K562 (cell line): Measurements from ENCODE around the gene P2RX3. TPM values are rescaled to one million over a fixed set of nuclear protein-coding genes. Genes with fewer than 3 reads are reported as not detected.

ENCODE experiments used
- CREB1 ChIP-seq, 2 experiments: sonication (generic) in 1 of 2; formaldehyde crosslinking in 1 of 2; IDR thresholded peaks; 2 replicates each; pipeline versions ENCODE4 v1.6.1 to v1.8.0; 2012 to 2022; ENCODE audit warnings: inconsistent platforms in 1 of 2, mild to moderate bottlenecking in 1 of 2, missing genetic modification reagents in 1 of 2, moderate library complexity in 1 of 2
- GATAD2A ChIP-seq: fragments of 450-650 bp; IDR thresholded peaks from 2 replicates; pipeline ENCODE4 v1.6.1; 2017
- HOXB6 ChIP-seq: fragments of 250-450 bp; sonication (Bioruptor Pico); IDR thresholded peaks from 2 replicates; pipeline ENCODE4 v1.5.1; 2022; ENCODE audit warnings: mild to moderate bottlenecking, borderline replicate concordance
- NELFE ChIP-seq: IDR thresholded peaks from 2 replicates; pipeline ENCODE4 v1.6.1; 2011; ENCODE audit warnings: mild to moderate bottlenecking; ENCODE audit not compliant: insufficient read depth, insufficient read length
- SMARCB1 ChIP-seq: IDR thresholded peaks from 2 replicates; pipeline ENCODE4 v1.6.1; 2011; ENCODE audit warnings: improper control_type of control experiment, low read depth; ENCODE audit not compliant: insufficient read length
- SP2 ChIP-seq: IDR thresholded peaks from 2 replicates; pipeline ENCODE4 v1.6.1; 2011; ENCODE audit warnings: mild to moderate bottlenecking, low read depth, low read length, moderate library complexity; ENCODE audit not compliant: poor library complexity, severe bottlenecking; ENCODE audit errors: extremely low read depth
- TCFL5 ChIP-seq: fragments of 250-450 bp; sonication (Bioruptor Pico); conservative IDR thresholded peaks from 2 replicates; pipeline ENCODE4 v1.6.1; 2021; ENCODE audit warnings: mild to moderate bottlenecking, moderate library complexity, matching md5 sums
- TEAD1 ChIP-seq, 2 experiments: fragments of 450-650 bp in 1 of 2; sonication (generic) in 1 of 2; formaldehyde crosslinking; IDR thresholded peaks; 2 replicates each; pipeline versions ENCODE4 v1.4.0 to v1.8.0; 2020 to 2022; ENCODE audit warnings: mild to moderate bottlenecking in 2 of 2, missing genetic modification reagents in 1 of 2
- ZNF146 ChIP-seq: IDR thresholded peaks from one replicate; pipeline ENCODE4 v1.6.1; 2018; ENCODE audit warnings: missing compliant biosample characterization; ENCODE audit not compliant: unreplicated experiment
- ZNF165 ChIP-seq: fragments of 250-450 bp; sonication (Bioruptor Pico); IDR thresholded peaks from 2 replicates; pipeline ENCODE4 v1.4.0; 2020; ENCODE audit warnings: borderline replicate concordance
- ZNF224 ChIP-seq: sonication (generic); formaldehyde crosslinking; IDR thresholded peaks from 2 replicates; pipeline ENCODE4 v1.8.0; 2022; ENCODE audit warnings: mild to moderate bottlenecking, missing genetic modification reagents
- polyA plus RNA-seq, 8 experiments: library from polyadenylated mRNA; depleted of rRNA in 4 of 8; stranded (reverse) in 5 of 8; unstranded in 3 of 8; fragments of >200 nt; fragmentation: Nextera tagmentation in 2 of 8; fragmentation: Illumina TruSeq in 1 of 8; extraction: Ambion mirVana in 2 of 8; extraction: Trizol in 1 of 8; gene quantifications; 2 replicates each; pipeline versions ENCODE4 v1.2.1 to v1.2.3, GENCODE V29; 2011 to 2014; ENCODE audit warnings: inconsistent platforms in 1 of 8, missing spikeins in 1 of 8
- total RNA-seq, 7 experiments: library from RNA; depleted of rRNA in 6 of 7; stranded (reverse); fragments of >200 nt in 6 of 7; fragmentation: Illumina TruSeq in 2 of 7; extraction: Trizol in 2 of 7; gene quantifications; 2 replicates each; pipeline versions ENCODE4 v1.2.1 to v1.2.3, GENCODE V29; 2011 to 2021; ENCODE audit warnings: low replicate concordance in 1 of 7
- TF ChIP-seq, protein P1 (sequence below): conservative IDR thresholded peaks from 2 replicates; pipeline ENCODE4 v1.6.1; 2011; ENCODE audit warnings: low read depth, mild to moderate bottlenecking, low read length; ENCODE audit not compliant: control insufficient read depth
- TF ChIP-seq, protein P2 (sequence below), 3 experiments: IDR thresholded peaks in 2 of 3; conservative IDR thresholded peaks in 1 of 3; 2 replicates each; pipeline ENCODE4 v1.5.1; 2011 to 2012; ENCODE audit warnings: low read length in 3 of 3, mild to moderate bottlenecking in 3 of 3, control low read depth in 2 of 3, improper control_type of control experiment in 1 of 3, inconsistent platforms in 1 of 3, low read depth in 1 of 3, mixed read lengths in 1 of 3, moderate library complexity in 1 of 3; ENCODE audit not compliant: insufficient read depth in 2 of 3
- TF ChIP-seq, protein P3 (sequence below): fragments of 450-650 bp; IDR thresholded peaks from 2 replicates; pipeline ENCODE4 v1.6.1; 2016
- TF ChIP-seq, protein P4 (sequence below), 2 experiments: fragments of 450-650 bp in 1 of 2; sonication (generic) in 1 of 2; formaldehyde crosslinking in 1 of 2; IDR thresholded peaks in 1 of 2; conservative IDR thresholded peaks in 1 of 2; 2 replicates each; pipeline versions ENCODE4 v1.6.1 to v1.8.1; 2016 to 2023; ENCODE audit warnings: mild to moderate bottlenecking in 2 of 2, moderate library complexity in 2 of 2, inconsistent platforms in 1 of 2, missing genetic modification reagents in 1 of 2
- TF ChIP-seq, protein P5 (sequence below): fragments of 250-450 bp; sonication (Bioruptor Pico); IDR thresholded peaks from 2 replicates; pipeline ENCODE4 v1.9.0; 2021; ENCODE audit warnings: mild to moderate bottlenecking, inconsistent platforms
- TF ChIP-seq, protein P6 (sequence below): fragments of 450-650 bp; formaldehyde crosslinking; IDR thresholded peaks from 2 replicates; pipeline ENCODE4 v1.4.0; 2020; ENCODE audit warnings: mild to moderate bottlenecking

P2RX3 gene
- total and polyA plus RNA-seq, 9 of the 15 experiments (the other 6 are each of a cell fraction or from before 2014, with no cell fraction given): not detected

DNA sequence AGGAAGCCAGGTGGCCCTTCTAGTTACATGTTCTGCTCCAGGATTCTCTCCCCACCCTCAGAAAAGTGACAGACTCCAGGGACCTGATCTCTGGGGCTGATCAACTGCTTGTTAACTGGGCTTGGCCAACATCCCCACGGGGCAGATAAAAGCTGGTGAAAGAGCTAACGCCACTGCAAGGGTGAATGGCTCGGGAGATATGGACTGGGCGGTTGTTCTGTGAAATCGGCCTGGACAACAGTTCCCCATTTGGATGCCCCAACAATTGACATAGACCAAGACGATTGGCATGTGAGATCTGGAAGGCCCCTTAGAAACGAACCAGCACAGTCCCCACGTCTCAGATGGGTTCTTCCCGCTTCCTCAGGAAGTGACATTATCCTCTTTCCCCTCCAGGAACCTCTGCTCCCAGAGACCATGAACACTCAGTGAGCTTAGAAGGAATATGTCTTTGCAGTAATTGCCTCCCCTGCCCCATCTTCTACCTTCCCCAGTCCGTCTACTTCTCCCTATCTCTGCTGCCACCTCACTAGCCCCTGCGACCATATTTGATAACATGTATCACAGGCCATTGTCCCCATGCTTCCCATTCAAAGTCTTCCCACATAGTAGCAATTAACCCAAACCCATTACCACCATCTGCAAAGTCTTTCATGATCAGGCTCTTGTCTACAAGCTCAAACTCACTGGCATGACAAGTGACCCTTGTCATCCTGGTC, 57.9 kb downstream of the P2RX3 start (continued):
- TF ChIP-seq, protein P1, sequence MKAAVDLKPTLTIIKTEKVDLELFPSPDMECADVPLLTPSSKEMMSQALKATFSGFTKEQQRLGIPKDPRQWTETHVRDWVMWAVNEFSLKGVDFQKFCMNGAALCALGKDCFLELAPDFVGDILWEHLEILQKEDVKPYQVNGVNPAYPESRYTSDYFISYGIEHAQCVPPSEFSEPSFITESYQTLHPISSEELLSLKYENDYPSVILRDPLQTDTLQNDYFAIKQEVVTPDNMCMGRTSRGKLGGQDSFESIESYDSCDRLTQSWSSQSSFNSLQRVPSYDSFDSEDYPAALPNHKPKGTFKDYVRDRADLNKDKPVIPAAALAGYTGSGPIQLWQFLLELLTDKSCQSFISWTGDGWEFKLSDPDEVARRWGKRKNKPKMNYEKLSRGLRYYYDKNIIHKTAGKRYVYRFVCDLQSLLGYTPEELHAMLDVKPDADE: no peak
- TF ChIP-seq, protein P2, sequence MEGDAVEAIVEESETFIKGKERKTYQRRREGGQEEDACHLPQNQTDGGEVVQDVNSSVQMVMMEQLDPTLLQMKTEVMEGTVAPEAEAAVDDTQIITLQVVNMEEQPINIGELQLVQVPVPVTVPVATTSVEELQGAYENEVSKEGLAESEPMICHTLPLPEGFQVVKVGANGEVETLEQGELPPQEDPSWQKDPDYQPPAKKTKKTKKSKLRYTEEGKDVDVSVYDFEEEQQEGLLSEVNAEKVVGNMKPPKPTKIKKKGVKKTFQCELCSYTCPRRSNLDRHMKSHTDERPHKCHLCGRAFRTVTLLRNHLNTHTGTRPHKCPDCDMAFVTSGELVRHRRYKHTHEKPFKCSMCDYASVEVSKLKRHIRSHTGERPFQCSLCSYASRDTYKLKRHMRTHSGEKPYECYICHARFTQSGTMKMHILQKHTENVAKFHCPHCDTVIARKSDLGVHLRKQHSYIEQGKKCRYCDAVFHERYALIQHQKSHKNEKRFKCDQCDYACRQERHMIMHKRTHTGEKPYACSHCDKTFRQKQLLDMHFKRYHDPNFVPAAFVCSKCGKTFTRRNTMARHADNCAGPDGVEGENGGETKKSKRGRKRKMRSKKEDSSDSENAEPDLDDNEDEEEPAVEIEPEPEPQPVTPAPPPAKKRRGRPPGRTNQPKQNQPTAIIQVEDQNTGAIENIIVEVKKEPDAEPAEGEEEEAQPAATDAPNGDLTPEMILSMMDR (IDR thresholded peaks at IDR 0.05 in 2 of 3, conservative IDR thresholded peaks at IDR 0.05 in 1 of 3; ENCODE audit: insufficient read depth in 2 of 3, low read depth in 1 of 3, low read length in 3 of 3): no peak; a peak in 1 of 6 replicates
- TF ChIP-seq SP2: no peak
- TF ChIP-seq, protein P3, sequence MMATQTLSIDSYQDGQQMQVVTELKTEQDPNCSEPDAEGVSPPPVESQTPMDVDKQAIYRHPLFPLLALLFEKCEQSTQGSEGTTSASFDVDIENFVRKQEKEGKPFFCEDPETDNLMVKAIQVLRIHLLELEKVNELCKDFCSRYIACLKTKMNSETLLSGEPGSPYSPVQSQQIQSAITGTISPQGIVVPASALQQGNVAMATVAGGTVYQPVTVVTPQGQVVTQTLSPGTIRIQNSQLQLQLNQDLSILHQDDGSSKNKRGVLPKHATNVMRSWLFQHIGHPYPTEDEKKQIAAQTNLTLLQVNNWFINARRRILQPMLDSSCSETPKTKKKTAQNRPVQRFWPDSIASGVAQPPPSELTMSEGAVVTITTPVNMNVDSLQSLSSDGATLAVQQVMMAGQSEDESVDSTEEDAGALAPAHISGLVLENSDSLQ: peak; percentile 11; the same call in 1 of the 2 replicates
- TF ChIP-seq TEAD1 (CRISPR knock-in tag; IDR thresholded peaks at IDR 0.05): peak in 1 of 2 experiments; percentile 38; a peak in 1 of 4 replicates
- TF ChIP-seq, protein P4, sequence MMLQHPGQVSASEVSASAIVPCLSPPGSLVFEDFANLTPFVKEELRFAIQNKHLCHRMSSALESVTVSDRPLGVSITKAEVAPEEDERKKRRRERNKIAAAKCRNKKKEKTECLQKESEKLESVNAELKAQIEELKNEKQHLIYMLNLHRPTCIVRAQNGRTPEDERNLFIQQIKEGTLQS (IDR thresholded peaks at IDR 0.05): no peak
- TF ChIP-seq, protein P4 (CRISPR knock-in tag; conservative IDR thresholded peaks at IDR 0.05): no peak
- no peak for TF ChIP-seq SMARCB1
- no peak for TF ChIP-seq GATAD2A
- TF ChIP-seq HOXB6 (CRISPR knock-in tag): no peak
- TF ChIP-seq, protein P5, sequence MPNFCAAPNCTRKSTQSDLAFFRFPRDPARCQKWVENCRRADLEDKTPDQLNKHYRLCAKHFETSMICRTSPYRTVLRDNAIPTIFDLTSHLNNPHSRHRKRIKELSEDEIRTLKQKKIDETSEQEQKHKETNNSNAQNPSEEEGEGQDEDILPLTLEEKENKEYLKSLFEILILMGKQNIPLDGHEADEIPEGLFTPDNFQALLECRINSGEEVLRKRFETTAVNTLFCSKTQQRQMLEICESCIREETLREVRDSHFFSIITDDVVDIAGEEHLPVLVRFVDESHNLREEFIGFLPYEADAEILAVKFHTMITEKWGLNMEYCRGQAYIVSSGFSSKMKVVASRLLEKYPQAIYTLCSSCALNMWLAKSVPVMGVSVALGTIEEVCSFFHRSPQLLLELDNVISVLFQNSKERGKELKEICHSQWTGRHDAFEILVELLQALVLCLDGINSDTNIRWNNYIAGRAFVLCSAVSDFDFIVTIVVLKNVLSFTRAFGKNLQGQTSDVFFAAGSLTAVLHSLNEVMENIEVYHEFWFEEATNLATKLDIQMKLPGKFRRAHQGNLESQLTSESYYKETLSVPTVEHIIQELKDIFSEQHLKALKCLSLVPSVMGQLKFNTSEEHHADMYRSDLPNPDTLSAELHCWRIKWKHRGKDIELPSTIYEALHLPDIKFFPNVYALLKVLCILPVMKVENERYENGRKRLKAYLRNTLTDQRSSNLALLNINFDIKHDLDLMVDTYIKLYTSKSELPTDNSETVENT (CRISPR knock-in tag): no peak
- no peak for TF ChIP-seq ZNF224 (CRISPR knock-in tag)
- TF ChIP-seq, protein P6, sequence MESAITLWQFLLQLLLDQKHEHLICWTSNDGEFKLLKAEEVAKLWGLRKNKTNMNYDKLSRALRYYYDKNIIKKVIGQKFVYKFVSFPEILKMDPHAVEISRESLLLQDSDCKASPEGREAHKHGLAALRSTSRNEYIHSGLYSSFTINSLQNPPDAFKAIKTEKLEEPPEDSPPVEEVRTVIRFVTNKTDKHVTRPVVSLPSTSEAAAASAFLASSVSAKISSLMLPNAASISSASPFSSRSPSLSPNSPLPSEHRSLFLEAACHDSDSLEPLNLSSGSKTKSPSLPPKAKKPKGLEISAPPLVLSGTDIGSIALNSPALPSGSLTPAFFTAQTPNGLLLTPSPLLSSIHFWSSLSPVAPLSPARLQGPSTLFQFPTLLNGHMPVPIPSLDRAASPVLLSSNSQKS (CRISPR knock-in tag): no peak
- no peak for TF ChIP-seq NELFE
- TF ChIP-seq ZNF165 (CRISPR knock-in tag): no peak
- no peak for TF ChIP-seq TCFL5
- TF ChIP-seq ZNF146 (CRISPR knock-in tag): no peak
- no peak for TF ChIP-seq CREB1 (IDR thresholded peaks at IDR 0.05)
- no peak for TF ChIP-seq CREB1 (CRISPR knock-in tag; IDR thresholded peaks at IDR 0.05)
